Esophagus squamous epithelium (tissue), 4 donors: ENCODE results near the gene UTP4.

ENCODE experiments used
- CTCF ChIP-seq, 6 experiments: fragments of 450-650 bp in 4 of 6; fragments of 200-600 bp in 2 of 6; sonication (generic) in 2 of 6; IDR thresholded peaks; one replicate each; pipeline ENCODE4 v1.5.1; 2016 to 2019; ENCODE audit warnings: antibody characterized with exemption in 6 of 6, mild to moderate bottlenecking in 4 of 6, moderate library complexity in 4 of 6
- POLR2A ChIP-seq, 4 donors: fragments of 450-650 bp; IDR thresholded peaks; one replicate each; pipeline ENCODE4 v1.6.1; 2017; ENCODE audit warnings: antibody characterized with exemption in 4 of 4, mild to moderate bottlenecking in 4 of 4, moderate library complexity in 3 of 4

- TF ChIP-seq CTCF (IDR thresholded peaks at IDR 0.05) (no peak), POLR2A (IDR thresholded peaks at IDR 0.05) (no peak)
Measured at GRCh38 chr16:69115837-69116236, 16.6 kb upstream of the UTP4 start.
